Transverse colon (tissue), 4 donors: ENCODE measurements around the gene KCTD1. TPM values are rescaled to one million over a fixed set of nuclear protein-coding genes. Genes with fewer than 3 reads are reported as not detected.

Source experiments
- DNase-seq: peaks from one replicate; pipeline ENCODE4 v3.0.0-alpha.2; 2019
- H3K27ac ChIP-seq, 4 donors: fragments of 200-600 bp; sonication (generic); 2 replicates each; pipeline ENCODE4 v1.5.1; 2016 to 2018; ENCODE audit warnings: inconsistent platforms in 4 of 4
- H3K27me3 ChIP-seq: fragments of 200-600 bp; sonication (generic); 2 replicates; pipeline ENCODE4 v1.5.1; 2017; ENCODE audit warnings: inconsistent platforms
- H3K36me3 ChIP-seq, 4 donors: fragments of 200-600 bp; sonication (generic); 2 replicates each; pipeline ENCODE4 v1.5.1; 2017 to 2019; ENCODE audit warnings: inconsistent platforms in 4 of 4
- H3K4me1 ChIP-seq, 4 donors: fragments of 200-600 bp; sonication (generic); 2 replicates each; pipeline ENCODE4 v1.5.1; 2017 to 2020; ENCODE audit warnings: inconsistent platforms in 4 of 4
- H3K4me3 ChIP-seq, 4 donors: fragments of 200-600 bp; sonication (generic); 1 replicate in 1 of 4; 2 replicates in 3 of 4; pipeline versions ENCODE4 v1.5.1 to v1.6.1; 2017 to 2019; ENCODE audit warnings: inconsistent platforms in 4 of 4
- H3K9me3 ChIP-seq, 2 donors: fragments of 200-600 bp; sonication (generic); 2 replicates each; pipeline ENCODE4 v1.5.1; 2017 to 2019; ENCODE audit warnings: inconsistent platforms in 2 of 2
- CTCF ChIP-seq, 5 experiments: fragments of 200-600 bp in 3 of 5; fragments of 450-650 bp in 2 of 5; sonication (generic) in 3 of 5; IDR thresholded peaks; 1 replicate in 2 of 5; 2 replicates in 3 of 5; pipeline ENCODE4 v1.5.1; 2016 to 2017; ENCODE audit warnings: antibody characterized with exemption in 5 of 5, inconsistent platforms in 3 of 5, mild to moderate bottlenecking in 2 of 5, moderate library complexity in 1 of 5
- EP300 ChIP-seq: sonication (generic); formaldehyde crosslinking; IDR thresholded peaks from one replicate; pipeline ENCODE4 v1.6.1; 2017; ENCODE audit warnings: antibody characterized with exemption, low read depth
- POLR2A ChIP-seq: fragments of 450-650 bp; IDR thresholded peaks from one replicate; pipeline ENCODE4 v1.6.1; 2016; ENCODE audit warnings: antibody characterized with exemption, mild to moderate bottlenecking, moderate library complexity
- POLR2AphosphoS5 ChIP-seq, 3 donors: sonication (generic); formaldehyde crosslinking; IDR thresholded peaks; one replicate each; pipeline ENCODE4 v1.6.1; 2016; ENCODE audit warnings: antibody characterized with exemption in 3 of 3
- WGBS, 2 donors: methylation state at CpG; one replicate each; pipeline ENCODE4 v1.1.5; 2018; ENCODE audit warnings: low coverage in 1 of 2; 5-methylcytosine and 5-hydroxymethylcytosine counted together
- in situ Hi-C, 4 donors: fragments of 200-750 bp; cut with MboI; loops; one replicate each; pipeline versions ENCODE4 v1.15.0 to v1.15.1; 2017; ENCODE audit warnings: low sequenced_read_pairs in 3 of 4, low pct_ligation_motif_present in 1 of 4, low pct_unique_long_range_greater_than_20kb in 1 of 4
- intact Hi-C: fragments of 100-400 bp; cut with DNase I; formaldehyde crosslinking; loops from one replicate; pipeline ENCODE4 v1.15.1; 2023; ENCODE audit warnings: low total_unique reads
- small RNA-seq, 4 donors: library from RNA; depleted of rRNA; stranded (forward); fragments of <200 nt; gene quantifications; one replicate each; pipeline ENCODE3, GENCODE V24; 2016
- total RNA-seq, 4 donors: library from RNA; depleted of rRNA; stranded (reverse); fragments of >200 nt; gene quantifications; one replicate each; pipeline ENCODE4 v1.1.0, GENCODE V29; 2016

The KCTD1 gene
- total RNA-seq, 4 donors from 2014 or later, result 9.0 to 42.3 (median 13.5) TPM

GRCh38 chr18:26406854-26407517 is 141.4 kb downstream of the KCTD1 start:
- Histone ChIP-seq H3K4me3 (no peak overlapping the region), H3K27me3 (no peaks in the 10 kb centered on the region), H3K27ac (no peak overlapping the region), H3K9me3 (no peaks in the 10 kb centered on the region), H3K36me3 (no peaks in the 10 kb centered on the region), H3K4me1 (no peaks in the 10 kb centered on the region)
- in situ Hi-C loops, result loop anchor here in 2 of 4 donors (10.0 kb wide), 2 partner anchors 238 to 248 kb away; no protein-coding TSS in a partner anchor
- intact Hi-C loops, result no loop called here
- DNase-seq, result no peak
- TF ChIP-seq POLR2AphosphoS5 (IDR thresholded peaks at IDR 0.05) (no peak), CTCF (IDR thresholded peaks at IDR 0.05) (no peak), POLR2A (no peak), EP300 (no peak)
- WGBS, 2 donors, result 82% methylated on average over 15 of the region's 15 CpGs; no CpG with 5 or more reads in 1 of the 2 donors

GRCh38 chr18:26406324-26406723 is 142.0 kb downstream of the KCTD1 start:
- WGBS, 2 donors, result 86 to 92% methylated on average over 2 to 12 of the region's 12 CpGs
- H3K27me3 ChIP-seq, result no peaks in the 10 kb centered on the region
- H3K4me3 ChIP-seq, result no peak overlapping the region
- in situ Hi-C loops, result loop anchor here in 2 of 4 donors (10.0 kb wide), 2 partner anchors 238 to 248 kb away; no protein-coding TSS in a partner anchor
- TF ChIP-seq POLR2A (no peak), EP300 (no peak)
- DNase-seq, result no peak
- H3K36me3 ChIP-seq, result no peaks in the 10 kb centered on the region
- H3K27ac ChIP-seq, result no peak overlapping the region
- H3K4me1 ChIP-seq, result no peaks in the 10 kb centered on the region
- intact Hi-C loops, result no loop called here
- no peaks in the 10 kb centered on the region for H3K9me3 ChIP-seq

- peak; percentile 15 for DNase-seq
- 75% methylated on average over 5 of the region's 5 CpGs; no CpG with 5 or more reads in 1 of the 2 donors for WGBS, 2 donors
- TF ChIP-seq POLR2AphosphoS5 (IDR thresholded peaks at IDR 0.05) (no peak), POLR2A (no peak), CTCF (IDR thresholded peaks at IDR 0.05) (peak in 1 of 5 experiments; percentile 11), EP300 (no peak)
- in situ Hi-C loops, result loop anchor here in 2 of 4 donors (10.0 kb wide), 2 partner anchors 240 to 250 kb away; no protein-coding TSS in a partner anchor
- Histone ChIP-seq H3K4me3 (no peak overlapping the region), H3K9me3 (no peaks in the 10 kb centered on the region), H3K36me3 (no peaks in the 10 kb centered on the region), H3K27me3 (no peaks in the 10 kb centered on the region), H3K4me1 (no peaks in the 10 kb centered on the region), H3K27ac (no peak overlapping the region)
- intact Hi-C loops, result no loop called here
Measured at GRCh38 chr18:26405190-26405801, 143.1 kb downstream of the KCTD1 start.

Small RNA genes lying within 50 kb of the gene (small RNA-seq; reads per million reads assigned to genes)
- 0 reads per million in 4 donors for gene MIR8057
